Measurements from ENCODE around the gene CAPS. TPM values are rescaled to one million over a fixed set of nuclear protein-coding genes. Genes with fewer than 3 reads are reported as not detected.
A peak's percentile ranks its signal among the peaks of the same experiment; 100 is the strongest.
"Not testable (repeated sequence)": the region's sequence is repeated elsewhere in the genome, so short reads cannot be mapped to it uniquely, and the experiment has no call there.

Gene CAPS
- total RNA-seq, 2 experiments from 2014 or later = 25.0 to 28.8 TPM

- ATAC-seq (ENCODE audit: low read depth) (peak; percentile 27), DNase-seq (no peak)
- Mint-ChIP-seq H3K9me3 (no peaks in the 10 kb centered on the region), H3K4me3 (peak overlapping the region; percentile 74), H3K27ac (peak overlapping the region; percentile 92), H3K4me1 (peaks cover 70% of the 10 kb centered on the region), H3K36me3 (peaks cover 12% of the 10 kb centered on the region), H3K27me3 (no peaks in the 10 kb centered on the region)
- POLR2A ChIA-PET = interaction anchor here (1.1 to 2.0 kb wide), 4 partner anchors 8 to 50 kb away, joined by 5 to 7 read pairs (median 5); partner anchors contain the start of genes NDUFA11 and VMAC
Observed at GRCh38 chr19:5953680-5954213, 39.7 kb downstream of the CAPS start.

GRCh38 chr19:5954293-5954692, 40.2 kb downstream of the CAPS start:
- H3K4me3 Mint-ChIP-seq = peak overlapping the region; percentile 74
- H3K27me3 Mint-ChIP-seq = no peaks in the 10 kb centered on the region
- H3K36me3 Mint-ChIP-seq = peaks cover 12% of the 10 kb centered on the region
- no peaks in the 10 kb centered on the region for H3K9me3 Mint-ChIP-seq
- peak overlapping the region; percentile 92 for H3K27ac Mint-ChIP-seq
- DNase-seq (no peak), ATAC-seq (ENCODE audit: low read depth) (no peak)
- POLR2A ChIA-PET = interaction anchor here (1.8 kb wide), 1 partner anchor 14 kb away, joined by 5 read pairs; no protein-coding TSS in a partner anchor
- H3K4me1 Mint-ChIP-seq = peaks cover 68% of the 10 kb centered on the region

GRCh38 chr19:5955636-5955935, 41.5 kb downstream of the CAPS start:
- Mint-ChIP-seq H3K27ac (no peak overlapping the region), H3K4me3 (no peak overlapping the region)
- ATAC-seq (ENCODE audit: low read depth) = no peak

DNA sequence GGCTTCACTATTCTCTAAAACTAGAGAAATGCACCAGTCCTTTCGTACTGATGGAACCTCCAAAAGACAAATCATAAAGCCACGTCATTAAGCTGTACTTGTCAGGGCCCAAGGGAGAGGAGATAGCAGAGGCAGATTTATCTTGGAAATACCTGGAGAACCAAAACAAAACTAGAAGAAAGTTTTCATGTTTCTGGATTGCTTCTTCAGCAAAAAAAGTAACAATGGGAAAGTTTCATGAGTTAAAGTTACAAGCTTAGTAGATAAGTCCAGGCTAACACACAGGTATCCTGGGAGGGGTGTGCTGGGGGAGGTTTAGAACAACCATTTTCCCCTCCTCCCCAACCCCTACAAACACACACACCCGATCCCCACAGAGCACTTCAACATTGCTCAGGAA, 42.3 kb downstream of the CAPS start:
- POLR2A ChIA-PET = interaction anchor here (1.4 kb wide), 1 partner anchor 22 kb away, joined by 3 read pairs; the partner anchor contains the start of gene RANBP3
- ATAC-seq (ENCODE audit: low read depth) (no peak), DNase-seq (no peak)
- no peaks in the 10 kb centered on the region for H3K9me3 Mint-ChIP-seq
- H3K27me3 Mint-ChIP-seq = no peaks in the 10 kb centered on the region
- H3K27ac Mint-ChIP-seq = peak overlapping the region; percentile 13
- H3K4me1 Mint-ChIP-seq = peaks cover 58% of the 10 kb centered on the region
- H3K36me3 Mint-ChIP-seq = peaks cover 7% of the 10 kb centered on the region
- no peak overlapping the region for H3K4me3 Mint-ChIP-seq

More at GRCh38 chr19:5955636-5955935, 41.5 kb downstream of the CAPS start:
- no peaks in the 10 kb centered on the region for H3K27me3 Mint-ChIP-seq
- H3K4me1 Mint-ChIP-seq = peaks cover 60% of the 10 kb centered on the region
- POLR2A ChIA-PET = no interaction called here
- no peak for DNase-seq
- H3K9me3 Mint-ChIP-seq = no peaks in the 10 kb centered on the region
- peaks cover 9% of the 10 kb centered on the region for H3K36me3 Mint-ChIP-seq

- Mint-ChIP-seq H3K4me1 (peaks cover 57% of the 10 kb centered on the region), H3K27ac (no peak overlapping the region), H3K27me3 (no peaks in the 10 kb centered on the region), H3K4me3 (no peak overlapping the region), H3K9me3 (no peaks in the 10 kb centered on the region), H3K36me3 (peaks cover 6% of the 10 kb centered on the region)
- no peak for ATAC-seq (ENCODE audit: low read depth)
- POLR2A ChIA-PET = interaction anchor here (1.4 kb wide), 1 partner anchor 21 kb away, joined by 3 read pairs; the partner anchor contains the start of gene RANBP3
- no peak for DNase-seq
Observed at GRCh38 chr19:5956728-5957127, 42.7 kb downstream of the CAPS start.

DNA sequence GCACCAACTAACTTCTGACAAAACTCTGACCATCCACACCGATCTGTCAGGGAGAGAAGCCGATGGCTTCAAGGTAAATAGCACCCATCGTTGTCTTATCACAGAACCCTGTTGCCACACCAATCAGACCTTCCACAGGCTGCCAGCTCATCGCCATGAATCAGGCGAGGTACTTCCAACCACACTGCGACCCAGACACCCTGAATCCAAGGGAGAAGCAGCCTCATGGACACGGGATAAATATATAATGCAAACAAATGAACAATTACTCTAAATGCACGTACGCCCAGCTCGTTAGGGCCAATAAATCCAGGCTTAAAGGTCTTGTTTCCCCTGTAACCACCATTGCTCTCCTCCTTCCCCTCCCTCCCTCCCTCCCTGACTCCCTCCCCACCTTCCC, 43.1 kb downstream of the CAPS start:
- no peak overlapping the region for H3K4me3 Mint-ChIP-seq

GRCh38 chr19:5958074-5958850, 44.2 kb downstream of the CAPS start:
- H3K4me1 Mint-ChIP-seq = peaks cover 59% of the 10 kb centered on the region
- H3K27me3 Mint-ChIP-seq = no peaks in the 10 kb centered on the region
- ATAC-seq (ENCODE audit: low read depth) (no peak), DNase-seq (no peak)
- no peaks in the 10 kb centered on the region for H3K9me3 Mint-ChIP-seq
- peaks cover 6% of the 10 kb centered on the region for H3K36me3 Mint-ChIP-seq
- H3K4me3 Mint-ChIP-seq = no peak overlapping the region
- POLR2A ChIA-PET = interaction anchor here (0.5 kb wide), 1 partner anchor 1598 kb away, joined by 3 read pairs; no protein-coding TSS in a partner anchor
- H3K27ac Mint-ChIP-seq = peak overlapping the region; percentile 77

More for the DNA sequence above, 43.1 kb downstream of the CAPS start:
- no peaks in the 10 kb centered on the region for H3K9me3 Mint-ChIP-seq
- H3K36me3 Mint-ChIP-seq = peaks cover 6% of the 10 kb centered on the region
- DNase-seq (no peak), ATAC-seq (ENCODE audit: low read depth) (no peak)
- H3K4me1 Mint-ChIP-seq = peaks cover 60% of the 10 kb centered on the region
- no peak overlapping the region for H3K27ac Mint-ChIP-seq
- H3K27me3 Mint-ChIP-seq = no peaks in the 10 kb centered on the region
- POLR2A ChIA-PET = interaction anchor here (1.4 kb wide), 1 partner anchor 21 kb away, joined by 3 read pairs; the partner anchor contains the start of gene RANBP3

GRCh38 chr19:5958851-5959122, 44.7 kb downstream of the CAPS start:
- H3K4me3 Mint-ChIP-seq = no peak overlapping the region
- H3K27me3 Mint-ChIP-seq = no peaks in the 10 kb centered on the region
- no peaks in the 10 kb centered on the region for H3K9me3 Mint-ChIP-seq
- H3K27ac Mint-ChIP-seq = peak overlapping the region; percentile 39
- peaks cover 6% of the 10 kb centered on the region for H3K36me3 Mint-ChIP-seq
- DNase-seq (no peak), ATAC-seq (ENCODE audit: low read depth) (no peak)
- POLR2A ChIA-PET = interaction anchor here (0.5 kb wide), 1 partner anchor 1597 kb away, joined by 3 read pairs; no protein-coding TSS in a partner anchor
- peaks cover 54% of the 10 kb centered on the region for H3K4me1 Mint-ChIP-seq

DNA sequence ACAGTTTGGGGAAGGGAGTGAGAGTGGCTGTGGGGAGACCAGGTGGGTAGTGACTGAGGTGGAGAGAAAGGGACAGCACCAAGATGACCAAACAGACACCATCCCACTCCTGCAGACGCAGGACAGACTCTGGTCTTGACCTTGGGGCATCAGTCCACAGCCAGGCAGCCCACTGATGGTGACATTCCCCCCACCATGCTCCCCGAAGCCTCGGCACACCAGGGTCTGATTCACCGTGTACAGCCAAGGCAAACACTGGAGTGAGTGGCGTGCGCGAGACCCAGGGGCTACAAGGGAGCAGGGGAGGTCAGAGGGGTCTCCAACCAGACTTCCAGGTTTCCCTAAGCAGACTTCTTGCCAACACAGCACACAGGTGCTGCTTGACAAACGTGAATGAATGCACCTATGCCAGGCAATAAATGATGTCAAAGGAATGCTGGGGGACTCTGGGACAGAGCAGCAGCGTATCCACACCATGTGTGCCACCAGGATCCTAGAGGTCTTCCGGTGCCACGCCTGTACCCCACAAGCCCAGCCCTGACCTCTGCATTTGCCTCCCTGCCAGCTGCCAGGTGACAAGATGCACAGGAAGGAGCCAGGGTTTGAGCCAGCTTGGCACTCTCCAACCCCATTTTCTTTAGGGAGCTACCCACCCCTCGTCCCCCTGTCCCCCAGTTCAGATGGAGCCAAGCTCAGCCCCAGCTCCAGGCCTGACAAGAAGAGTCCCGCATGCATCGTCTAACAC, 45.4 kb downstream of the CAPS start:
- Mint-ChIP-seq H3K4me1 (peaks cover 52% of the 10 kb centered on the region), H3K27me3 (no peaks in the 10 kb centered on the region), H3K4me3 (no peak overlapping the region), H3K9me3 (no peaks in the 10 kb centered on the region), H3K36me3 (peaks cover 6% of the 10 kb centered on the region), H3K27ac (peak overlapping the region; percentile 56)
- DNase-seq (no peak), ATAC-seq (ENCODE audit: low read depth) (no peak)
- POLR2A ChIA-PET = interaction anchor here (0.5 kb wide), 1 partner anchor 1597 kb away, joined by 3 read pairs; no protein-coding TSS in a partner anchor

DNA sequence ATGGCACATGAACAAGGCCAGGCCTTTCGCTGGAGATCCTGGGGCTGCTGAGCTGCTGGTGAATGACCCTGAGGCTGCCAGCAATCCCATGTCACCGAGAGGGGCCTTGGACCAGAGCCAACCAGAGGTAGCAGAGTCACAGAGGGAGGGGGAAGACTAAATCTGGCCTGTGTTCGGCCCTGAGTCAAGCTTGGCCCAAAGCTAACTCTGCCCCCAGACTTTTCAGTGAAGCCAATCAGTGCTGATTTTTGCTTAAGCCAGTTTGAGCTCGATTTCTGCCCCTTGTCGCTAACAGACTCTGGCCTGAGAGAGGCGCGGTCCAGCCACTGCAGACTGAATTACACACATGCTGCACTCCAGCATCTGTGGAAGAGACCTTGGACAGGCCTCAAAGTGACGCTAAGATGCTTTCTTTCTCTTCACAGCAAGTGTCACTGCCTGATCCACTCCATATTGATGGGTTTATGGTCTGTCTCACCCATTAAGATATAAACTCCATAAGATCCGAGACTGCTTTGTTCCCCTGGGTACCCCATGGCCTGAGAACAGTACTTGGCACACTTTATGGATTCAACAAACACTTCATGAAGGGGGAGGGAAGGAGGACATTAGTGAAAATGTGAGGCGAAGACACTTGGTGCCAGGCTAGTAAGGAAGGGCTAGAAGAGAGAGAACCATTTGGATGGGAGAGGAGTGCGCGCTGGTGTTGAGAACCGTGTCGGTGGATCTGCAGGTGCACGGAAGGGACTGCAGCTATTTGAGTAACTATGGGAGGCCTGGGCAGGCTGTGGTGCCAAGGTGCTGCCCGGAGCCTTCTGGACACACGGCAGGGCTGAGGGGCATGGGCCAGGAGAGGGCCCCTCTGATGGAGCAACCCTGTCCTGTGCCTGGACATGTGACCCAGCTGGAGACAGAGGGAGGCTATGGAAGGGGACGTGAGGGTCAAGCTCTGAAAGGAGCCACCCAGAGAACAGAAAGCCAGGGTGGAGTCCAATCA, 46.2 kb downstream of the CAPS start:
- peak overlapping the region; percentile 2 for H3K4me3 Mint-ChIP-seq
- H3K9me3 Mint-ChIP-seq = no peaks in the 10 kb centered on the region
- peaks cover 6% of the 10 kb centered on the region for H3K36me3 Mint-ChIP-seq
- POLR2A ChIA-PET = interaction anchor here (1.0 to 1.3 kb wide), 2 partner anchors 8 to 132 kb away, joined by 3 to 4 read pairs; no protein-coding TSS in a partner anchor
- peak overlapping the region; percentile 95 for H3K27ac Mint-ChIP-seq
- DNase-seq (no peak), ATAC-seq (ENCODE audit: low read depth) (no peak)
- H3K4me1 Mint-ChIP-seq = peaks cover 57% of the 10 kb centered on the region
- H3K27me3 Mint-ChIP-seq = no peaks in the 10 kb centered on the region

- not testable (repeated sequence) for H3K27me3 Mint-ChIP-seq, DNase-seq, H3K36me3 Mint-ChIP-seq, H3K9me3 Mint-ChIP-seq
- H3K4me1 Mint-ChIP-seq = peaks cover 58% of the 10 kb centered on the region
- peak; percentile 28 for ATAC-seq (ENCODE audit: low read depth)
- POLR2A ChIA-PET = interaction anchor here (1.0 to 2.0 kb wide), 7 partner anchors 9 to 58 kb away, joined by 5 to 10 read pairs (median 6); partner anchors contain the start of genes NDUFA11 and RANBP3
- peak overlapping the region; percentile 71 for H3K4me3 Mint-ChIP-seq
- peak overlapping the region; percentile 95 for H3K27ac Mint-ChIP-seq
Observed at GRCh38 chr19:5961641-5961968, 47.6 kb downstream of the CAPS start.

Measured in activated naive CD8-positive, alpha-beta T cell treated with anti-CD3 and anti-CD28 coated beads, Interleukin-2, amount 10 ng/mL, durations not matched to agents 7 days and 5 days (primary cell).